ENCODE data around the gene HCLS1.
"Not testable (repeated sequence)": the region's sequence is repeated elsewhere in the genome, so short reads cannot be mapped to it uniquely, and the experiment has no call there.

HCLS1 gene

DNA sequence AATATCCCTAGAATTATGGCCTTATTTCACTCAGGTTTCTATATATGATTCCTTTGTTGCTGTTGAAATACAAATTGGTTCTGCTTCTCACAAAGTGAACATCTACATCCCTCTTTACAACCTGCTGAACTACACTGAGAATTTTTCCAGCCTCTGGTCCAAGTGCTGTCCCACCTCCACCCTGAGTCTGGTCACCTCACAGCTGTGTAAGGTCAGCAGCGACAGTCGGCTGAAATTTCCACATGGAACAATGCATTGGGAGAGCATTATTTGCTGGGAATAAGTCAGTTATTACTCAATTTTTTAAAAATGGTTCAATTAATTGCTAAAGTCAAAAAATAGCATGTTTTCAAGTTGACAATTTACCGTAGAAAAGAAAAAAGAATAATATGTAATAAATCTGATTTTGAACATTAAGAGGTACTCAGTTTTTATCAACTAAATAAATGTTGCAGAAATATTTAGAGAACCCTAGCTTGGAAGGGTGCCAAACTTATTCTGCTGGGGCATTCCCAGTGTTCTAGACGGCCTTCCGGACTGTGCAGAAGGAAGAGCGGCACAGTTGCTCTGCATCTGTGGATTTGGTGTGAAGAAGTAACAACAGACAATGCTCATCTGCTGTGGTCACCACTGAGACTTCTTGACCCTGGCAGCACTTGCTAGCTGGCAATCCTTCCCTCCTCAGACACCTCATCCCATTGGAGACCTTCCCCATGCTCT is 1.8 kb downstream of the HCLS1 start:
- DNase-seq (ENCODE audit: low read depth): no peak

DNA sequence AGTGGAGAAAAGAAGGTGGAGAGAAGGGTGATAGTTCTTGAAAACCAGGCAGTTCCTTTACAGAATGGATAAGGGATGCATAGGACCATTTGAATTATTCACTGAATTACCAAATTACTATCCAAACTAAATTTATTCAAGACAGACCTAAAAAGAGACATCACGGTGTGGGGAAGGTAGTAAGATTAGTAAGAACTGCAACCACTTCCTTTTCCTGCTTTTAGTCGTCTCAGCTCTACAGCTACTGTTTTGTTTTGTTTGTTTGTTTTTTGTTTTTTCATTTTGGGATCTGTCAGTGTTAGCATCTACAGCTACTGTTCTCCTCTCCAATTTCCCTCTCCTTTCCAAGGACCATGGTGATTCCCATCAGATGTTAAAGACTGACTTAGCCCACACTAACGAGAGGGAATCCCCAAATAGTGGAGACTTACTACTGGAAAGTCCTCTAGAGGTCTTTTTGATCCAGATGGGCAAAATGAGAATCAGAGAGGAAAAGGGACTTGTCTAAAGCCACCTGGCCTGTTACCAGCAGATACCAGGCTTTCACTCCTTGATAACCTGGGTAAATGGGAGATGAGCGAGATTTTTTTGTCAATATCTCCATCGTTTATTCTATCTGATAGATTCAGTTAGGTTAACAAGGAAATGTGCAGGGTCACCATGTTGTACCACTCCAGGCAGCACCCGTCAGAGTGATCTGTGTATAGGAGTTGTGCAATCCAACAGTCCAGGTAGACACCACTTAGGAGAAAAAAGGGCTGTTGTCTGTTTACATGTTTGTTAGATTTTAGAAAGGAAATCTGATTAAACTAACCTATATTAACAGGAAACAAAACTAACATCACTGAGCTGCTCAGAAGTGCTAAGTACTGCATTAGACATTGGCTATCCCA is 6.0 kb downstream of the HCLS1 start:
- no peak for DNase-seq (ENCODE audit: low read depth)

DNA sequence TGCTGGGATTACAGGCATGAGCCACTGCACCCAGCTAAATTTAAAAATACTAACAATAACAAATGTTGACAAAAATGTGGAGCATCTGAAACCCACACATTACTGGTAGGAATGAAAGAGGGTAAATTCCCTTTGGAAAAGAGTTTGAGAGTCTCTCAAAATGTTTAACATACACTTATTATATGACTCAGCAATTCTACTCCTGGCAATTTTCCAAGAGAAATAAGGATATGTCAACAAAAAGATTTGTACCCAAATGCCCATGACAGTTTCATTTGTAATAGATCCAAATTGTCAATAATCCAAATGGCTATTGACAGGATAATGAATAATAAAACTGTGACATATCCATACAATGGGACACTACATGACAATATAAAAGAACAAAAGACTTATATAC is 9.0 kb downstream of the HCLS1 start:
- no peak for DNase-seq (ENCODE audit: low read depth)

DNA sequence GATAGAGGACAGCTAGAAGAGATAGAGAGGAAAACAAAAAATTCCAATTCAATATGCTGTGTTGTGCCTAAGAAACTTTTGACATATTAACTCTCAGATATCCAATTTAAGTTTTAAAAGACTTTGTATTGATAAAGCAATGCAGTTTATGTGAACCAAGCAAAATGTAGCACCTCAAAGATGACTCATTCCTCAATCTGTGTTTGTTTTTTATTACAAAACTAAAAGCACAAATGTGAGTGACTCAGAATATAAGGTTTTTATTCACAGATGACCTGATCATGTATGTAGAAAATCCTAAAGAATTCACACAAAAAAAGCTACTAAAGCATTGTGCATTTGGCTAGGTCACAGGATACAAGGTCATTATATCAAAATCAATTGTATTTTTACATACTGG is 11.1 kb downstream of the HCLS1 start:
- DNase-seq (ENCODE audit: low read depth): no peak

DNA sequence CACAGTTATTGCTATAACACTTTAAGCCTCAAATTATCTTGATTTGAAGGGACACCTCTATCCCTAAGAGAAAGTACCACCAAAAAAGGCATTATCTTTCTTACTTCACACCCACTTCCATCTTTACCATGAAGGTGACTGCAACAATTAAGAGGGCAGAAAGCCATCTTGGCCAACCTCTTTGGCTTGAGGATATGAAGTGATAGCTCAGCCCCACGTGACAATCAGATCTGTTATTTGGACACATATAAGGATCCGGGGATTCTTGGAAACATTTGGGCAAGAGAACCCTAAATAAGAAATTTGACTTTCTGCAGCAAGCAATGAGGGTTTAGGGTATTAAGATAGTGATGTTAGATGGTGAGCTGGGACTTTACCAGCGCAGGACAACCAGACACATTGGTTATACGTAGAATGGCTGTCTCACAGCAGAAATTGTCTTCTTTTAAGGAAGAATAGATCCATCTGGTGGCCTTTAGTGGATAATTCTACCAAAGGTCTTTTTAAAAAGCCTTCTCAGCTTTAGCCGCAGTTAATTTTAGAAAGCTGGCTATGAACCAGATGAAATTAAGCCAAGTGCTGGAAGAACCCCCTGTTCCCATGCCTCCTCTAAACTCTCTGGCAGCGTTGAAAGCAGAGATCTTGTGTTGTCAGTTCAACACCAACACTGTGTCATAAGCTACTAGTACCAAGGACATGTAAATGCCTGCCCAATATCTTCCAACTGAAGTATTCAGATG is 12.3 kb downstream of the HCLS1 start:
- no peak for DNase-seq (ENCODE audit: low read depth)

DNA sequence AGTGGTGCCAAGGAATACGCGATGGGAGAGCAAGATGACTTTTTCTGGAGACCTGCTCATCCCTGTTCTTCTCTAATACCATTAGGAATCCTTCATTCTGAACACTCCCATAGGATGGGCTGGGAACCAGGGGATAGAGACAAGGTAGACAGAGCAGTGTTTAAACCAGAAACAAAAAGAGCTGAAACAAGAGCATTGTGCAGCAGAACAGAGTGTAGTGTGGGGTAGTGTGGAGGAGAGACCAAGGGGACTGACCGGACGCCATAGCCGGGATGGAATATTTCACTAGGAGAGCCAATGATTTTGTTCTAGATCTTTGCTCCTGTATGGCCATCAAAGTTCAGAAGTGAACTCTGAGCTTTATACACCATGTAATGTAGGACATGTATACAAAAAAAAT is 15.6 kb downstream of the HCLS1 start:
- no peak for DNase-seq (ENCODE audit: low read depth)

DNA sequence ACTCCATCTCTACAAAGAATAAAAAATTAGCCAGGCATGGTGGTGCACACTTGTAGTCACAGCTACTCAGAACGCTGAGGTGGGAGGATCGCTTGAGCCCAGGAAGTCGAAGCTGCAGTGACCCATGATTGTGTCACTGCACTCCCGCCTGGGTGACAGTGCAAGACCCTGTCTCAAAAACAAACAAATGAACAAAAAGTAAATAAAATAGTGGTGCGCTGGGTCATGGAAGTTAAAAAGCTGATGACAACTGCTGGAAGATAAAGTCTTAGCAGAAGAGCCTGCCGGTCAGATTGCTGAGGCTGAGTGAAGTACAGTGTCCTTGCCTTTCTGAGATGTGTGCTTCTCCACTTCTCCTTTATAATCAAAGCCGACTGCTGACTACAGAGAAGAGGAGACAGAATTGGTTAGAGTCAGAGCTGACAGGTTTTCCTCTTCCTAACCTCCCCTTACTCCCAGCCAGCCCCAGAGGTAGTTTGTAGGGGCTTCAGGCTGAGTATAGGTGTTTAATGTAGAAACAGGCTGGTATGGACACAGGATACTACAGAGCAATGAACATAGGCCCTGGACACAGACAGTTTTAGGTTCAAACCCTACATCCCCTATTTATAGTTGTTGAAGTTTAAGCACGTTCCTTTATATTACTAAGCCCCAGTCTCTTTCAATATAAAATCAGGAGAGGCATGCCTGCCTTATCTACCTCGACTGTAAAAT is 17.9 kb downstream of the HCLS1 start:
- no peak for DNase-seq (ENCODE audit: low read depth)

DNA sequence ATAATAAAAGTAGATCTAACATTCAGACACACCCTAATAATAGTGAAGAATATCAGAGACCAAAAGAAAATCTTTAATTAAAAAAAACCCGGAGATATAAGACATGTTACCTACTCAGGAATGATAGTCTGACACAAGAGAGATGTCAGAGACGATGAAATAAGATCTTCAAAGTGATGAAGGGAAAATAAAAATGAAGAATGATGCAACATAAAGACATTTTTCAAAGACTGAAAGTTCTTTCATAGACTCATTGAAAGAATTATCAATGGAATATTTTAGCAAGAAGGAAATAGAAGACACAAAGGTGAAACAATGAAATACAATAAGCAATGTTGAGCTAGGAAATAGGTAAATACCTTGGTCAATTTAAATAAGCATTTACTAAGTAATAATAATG is 19.6 kb downstream of the HCLS1 start:
- DNase-seq (ENCODE audit: low read depth): no peak

DNA sequence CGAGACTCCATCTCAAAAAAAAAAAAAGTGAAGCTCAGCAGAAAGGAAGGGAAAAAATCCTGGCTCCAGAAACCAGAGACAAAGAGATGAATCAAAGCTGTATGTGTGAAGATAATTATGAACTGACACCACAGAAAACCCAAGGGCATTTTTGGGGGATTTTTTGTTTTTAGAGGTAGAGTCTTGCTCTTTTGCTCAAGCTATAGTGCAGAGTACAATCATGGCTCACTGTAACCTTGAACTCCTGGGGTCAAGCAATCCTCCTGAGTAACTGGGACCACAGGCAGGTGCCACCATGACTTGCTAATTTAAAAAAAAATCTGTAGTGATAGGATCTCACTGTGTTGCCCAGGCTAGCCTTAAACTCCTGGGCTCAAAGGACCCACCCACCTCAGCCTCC is 22.8 kb downstream of the HCLS1 start:
- no peak for DNase-seq (ENCODE audit: low read depth)

DNA sequence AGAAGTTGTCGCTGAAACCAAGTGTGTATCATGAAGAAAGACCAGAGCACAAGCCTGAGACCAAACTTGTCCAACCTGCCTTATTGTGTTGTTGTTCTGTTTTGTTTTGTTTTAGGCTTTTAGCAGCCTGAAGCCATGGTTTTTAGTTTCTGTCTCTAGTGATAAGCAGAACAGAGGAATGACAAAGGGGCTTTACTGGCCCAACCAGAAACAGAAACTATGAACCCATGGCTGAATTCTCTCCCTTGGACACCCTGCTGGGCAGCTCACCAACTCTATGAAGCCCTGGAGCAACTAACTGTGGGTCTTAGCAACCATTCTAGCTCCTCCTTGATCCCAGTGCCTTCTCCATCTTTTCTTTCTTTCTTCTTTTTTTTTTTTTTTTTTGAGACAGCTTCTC is 30.3 kb downstream of the HCLS1 start:
- DNase-seq (ENCODE audit: low read depth): no peak

DNA sequence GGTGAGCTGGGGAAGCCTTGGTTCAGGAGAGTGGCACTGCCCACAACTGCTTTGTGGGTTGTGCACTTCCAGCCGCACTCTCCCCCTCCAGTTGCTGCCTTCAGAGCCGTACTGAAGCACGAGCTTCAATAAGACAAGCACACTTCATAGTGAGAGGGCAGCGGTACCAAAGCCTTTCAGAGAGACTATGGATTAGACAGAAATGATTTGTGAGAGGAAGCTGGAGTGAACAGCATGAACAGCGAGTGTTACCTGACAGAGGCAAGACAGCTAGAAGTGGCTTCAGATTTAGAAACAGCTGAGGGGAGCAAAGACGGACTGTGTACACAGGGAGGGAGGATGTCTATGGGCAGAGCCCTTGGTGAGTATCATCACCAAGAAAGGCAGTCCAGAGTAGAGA is 31.1 kb downstream of the HCLS1 start:
- DNase-seq (ENCODE audit: low read depth): no peak

DNA sequence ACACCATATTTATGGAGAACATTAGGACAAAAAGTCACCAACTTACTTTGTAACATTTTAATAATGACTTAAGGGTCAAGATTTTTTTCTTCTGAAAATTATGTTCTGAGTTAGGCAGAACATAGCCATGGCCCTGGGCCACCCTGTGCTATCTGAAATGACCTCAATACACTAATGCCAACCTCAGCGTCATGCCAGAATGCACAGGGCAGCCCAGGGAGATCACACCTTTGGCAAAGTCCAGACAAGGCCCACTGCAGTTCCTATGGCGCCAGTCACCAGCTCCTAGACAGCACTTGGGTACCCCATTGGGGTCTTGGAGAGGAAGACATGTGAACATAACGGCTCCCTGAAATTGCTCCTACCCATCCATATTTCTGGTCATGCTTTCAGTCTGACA is 33.1 kb downstream of the HCLS1 start:
- no peak for DNase-seq (ENCODE audit: low read depth)

DNA sequence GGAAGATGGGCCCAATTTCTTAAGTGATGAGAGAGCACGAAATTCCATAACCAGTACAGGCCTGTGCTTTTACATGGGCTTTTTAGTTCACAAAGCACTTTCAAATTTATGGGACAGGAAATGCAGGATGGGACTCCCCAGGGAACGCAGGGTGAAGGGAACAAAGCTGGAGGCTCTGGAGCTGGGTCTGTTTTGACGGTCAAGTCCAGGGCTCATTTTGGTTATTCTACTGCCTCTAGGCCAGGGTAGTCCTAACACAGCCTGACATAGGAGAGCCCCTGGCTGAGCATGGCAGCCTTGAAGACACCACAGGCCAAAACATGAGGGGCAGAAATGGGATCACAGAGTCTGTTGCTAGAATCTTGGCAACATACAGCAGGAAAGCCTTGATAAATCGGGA is 33.5 kb downstream of the HCLS1 start:
- DNase-seq (ENCODE audit: low read depth): no peak

DNA sequence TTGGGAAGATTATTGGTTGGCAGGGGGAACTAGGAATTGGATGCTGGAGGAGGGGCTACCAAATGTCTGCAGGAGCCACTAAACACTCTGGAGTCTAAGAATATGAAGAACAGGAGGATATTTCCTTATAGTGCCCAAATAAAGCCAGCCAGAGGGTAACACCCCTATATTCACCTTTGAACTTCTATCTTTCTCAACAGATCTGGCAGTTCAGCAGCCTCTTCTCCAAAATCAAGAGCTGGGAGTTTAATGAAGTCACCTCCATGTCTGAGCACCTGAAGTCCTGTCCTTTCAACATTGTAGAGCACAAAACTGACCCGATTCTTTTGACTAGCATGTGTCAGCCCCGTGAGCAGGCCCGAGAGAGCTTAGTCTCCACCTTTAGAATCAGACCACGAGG is 34.2 kb downstream of the HCLS1 start:
- no peak for DNase-seq (ENCODE audit: low read depth)

DNA sequence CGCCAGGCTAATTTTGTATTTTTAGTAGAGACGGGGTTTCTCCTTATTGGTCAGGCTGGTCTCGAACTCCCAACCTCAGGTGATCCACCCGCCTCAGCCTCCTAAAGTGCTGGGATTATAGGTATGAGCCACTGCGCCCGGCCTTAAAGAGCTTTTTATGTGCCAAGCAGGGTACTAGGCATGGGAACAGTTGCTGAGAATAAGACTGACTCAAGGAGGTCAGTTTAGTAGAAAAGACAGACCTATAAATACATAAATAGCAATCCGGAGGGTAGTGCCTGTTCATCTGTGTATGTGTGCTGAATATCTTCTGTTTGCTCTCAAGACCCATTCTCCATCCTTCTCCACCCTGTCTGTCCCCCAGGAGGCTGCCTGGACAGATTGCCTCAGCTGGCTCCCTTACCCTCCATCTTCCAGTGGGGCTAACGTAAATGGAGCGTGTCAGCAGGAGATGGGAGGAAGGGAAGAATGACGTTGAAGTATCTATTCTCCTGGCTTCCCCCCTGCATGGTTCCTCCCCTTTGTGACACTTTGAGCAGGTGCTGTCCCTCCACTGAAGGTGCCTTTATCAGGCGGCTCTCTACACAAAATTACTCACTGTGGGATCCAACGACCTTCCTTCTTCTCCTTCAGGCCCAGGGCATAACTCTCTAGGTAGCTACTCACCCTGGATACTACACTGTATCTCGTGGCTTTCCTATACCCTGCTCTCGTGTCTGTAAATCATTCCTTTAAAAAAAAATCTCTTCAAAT is 36.4 kb downstream of the HCLS1 start:
- no peak for DNase-seq (ENCODE audit: low read depth)

DNA sequence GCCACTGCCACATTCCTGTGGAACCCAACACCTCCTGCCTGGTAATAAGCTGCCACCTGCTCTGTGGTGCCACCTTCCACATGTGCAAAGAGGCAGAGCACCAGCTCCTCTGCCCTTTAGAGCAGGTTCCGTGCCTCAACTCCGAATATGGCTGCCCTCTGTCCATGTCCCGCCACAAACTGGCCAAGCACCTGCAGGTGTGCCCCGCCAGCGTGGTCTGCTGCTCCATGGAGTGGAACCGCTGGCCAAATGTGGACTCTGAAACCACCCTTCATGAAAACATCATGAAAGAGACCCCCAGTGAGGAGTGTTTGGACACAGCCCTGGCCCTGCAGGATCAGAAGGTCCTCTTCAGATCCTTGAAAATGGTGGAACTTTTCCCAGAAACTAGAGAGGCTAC is 39.2 kb downstream of the HCLS1 start:
- DNase-seq (ENCODE audit: low read depth): no peak

DNA sequence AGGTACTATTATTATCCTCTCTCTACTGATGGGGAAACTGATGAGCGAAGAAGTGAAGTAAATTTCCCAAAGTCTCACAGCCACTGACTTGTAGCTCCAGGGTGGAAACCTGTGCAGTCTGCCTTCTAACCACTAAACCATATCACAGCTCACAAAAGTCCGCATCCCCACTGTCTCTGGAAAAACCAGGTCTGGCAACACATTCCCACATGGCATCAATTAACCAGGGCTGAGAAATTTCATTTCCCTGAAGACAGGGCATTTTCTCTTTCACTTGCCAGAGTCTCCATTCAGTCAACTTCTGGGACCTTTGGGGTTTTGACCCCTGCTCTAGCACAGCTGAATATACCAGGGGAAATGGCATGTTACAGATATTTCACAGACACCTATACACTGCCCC is 41.0 kb downstream of the HCLS1 start:
- no peak for DNase-seq (ENCODE audit: low read depth)

DNA sequence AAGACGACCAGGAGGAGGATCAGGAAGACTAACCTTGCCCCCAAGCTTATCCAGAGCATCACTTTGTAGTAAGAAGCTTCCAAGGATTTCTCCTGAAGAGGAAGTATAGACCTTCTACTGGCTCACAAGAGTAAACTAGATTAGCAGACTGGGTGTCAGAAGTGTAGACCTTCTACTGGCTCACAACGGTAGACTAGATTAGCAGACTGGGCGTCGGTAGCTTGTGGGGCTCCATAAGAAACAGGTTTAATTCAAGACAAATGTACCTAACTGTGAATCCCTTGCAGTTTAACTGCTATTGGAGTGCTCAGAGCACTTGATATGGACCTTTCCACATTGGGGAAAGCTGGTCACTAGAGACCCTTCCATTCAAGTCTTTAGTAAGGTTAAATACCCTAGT is 54.6 kb downstream of the HCLS1 start:
- no peak for DNase-seq (ENCODE audit: low read depth)

DNA sequence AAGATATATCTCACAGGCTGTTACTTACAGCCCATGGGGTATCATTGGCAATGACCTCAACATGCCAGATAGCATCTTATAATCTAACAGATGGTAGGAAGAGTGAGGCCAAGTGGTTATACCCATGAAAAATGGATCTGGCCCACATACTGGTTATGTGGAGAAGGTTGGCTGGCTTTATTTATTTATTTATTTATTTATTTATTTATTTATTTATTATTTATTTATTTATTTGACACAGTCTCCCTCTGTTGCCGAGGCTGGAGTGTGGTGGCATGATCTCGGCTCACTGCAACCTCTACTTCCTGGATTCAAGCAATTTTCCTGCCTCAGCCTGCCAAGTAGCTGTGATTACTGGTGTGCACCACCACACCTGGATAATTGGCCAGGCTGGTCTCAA is 55.9 kb downstream of the HCLS1 start:
- no peak for DNase-seq (ENCODE audit: low read depth)

DNA sequence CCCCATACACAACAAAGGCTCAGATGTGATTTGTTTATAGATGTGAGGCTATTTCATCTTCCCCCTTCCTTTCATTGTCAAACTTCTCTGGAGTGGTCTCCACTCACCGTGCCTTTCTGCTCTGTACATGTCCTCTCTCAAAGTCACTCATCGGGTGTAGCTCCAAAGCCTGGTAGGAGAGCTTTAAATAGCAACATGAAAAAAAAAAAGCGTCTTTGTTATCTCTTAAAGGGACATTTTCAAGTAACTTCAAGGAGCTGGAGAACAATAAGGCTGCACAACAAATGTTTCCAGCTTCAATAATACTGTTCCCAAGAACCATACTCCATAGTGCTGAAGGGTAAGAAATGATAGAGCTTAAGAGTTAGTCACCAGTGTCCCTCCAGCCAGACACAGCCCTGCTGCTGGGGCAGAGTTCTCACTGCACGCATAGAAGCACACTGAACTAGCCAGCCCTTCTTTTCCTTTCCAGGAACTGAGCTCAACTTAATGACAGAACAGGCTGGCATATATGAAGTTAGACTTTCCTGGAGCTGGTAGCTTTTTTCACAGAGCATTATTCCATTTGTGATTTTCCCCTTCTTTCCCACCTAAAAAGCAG is 59.4 kb downstream of the HCLS1 start:
- no peak for DNase-seq (ENCODE audit: low read depth)

DNA sequence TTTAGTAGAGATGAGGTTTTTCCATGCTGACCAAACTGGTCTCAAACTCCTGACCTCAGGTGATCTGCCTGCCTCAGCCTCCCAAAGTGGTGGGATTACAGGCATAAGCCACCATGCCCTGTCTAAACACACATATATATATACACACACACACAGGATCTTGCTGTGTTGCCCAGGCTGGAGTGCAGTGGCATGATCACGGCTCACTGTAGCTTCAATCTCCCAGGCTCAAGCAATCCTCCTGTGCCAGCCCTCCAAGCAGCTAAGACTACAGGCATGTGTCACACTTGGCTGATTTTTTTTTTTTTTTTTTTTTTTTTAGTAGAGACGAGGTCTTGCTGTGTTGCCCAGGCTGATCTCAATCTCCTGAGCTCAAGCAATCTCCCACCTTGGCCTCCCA is 60.8 kb downstream of the HCLS1 start:
- DNase-seq (ENCODE audit: low read depth): not testable (repeated sequence)
